SK-N-SH (cell line): ENCODE data around the gene DAB1.

ENCODE experiments used
- CHD2 ChIP-seq: fragments of 150-350 bp; IDR thresholded peaks from 2 replicates; pipeline ENCODE4 v1.6.1; 2018; ENCODE audit warnings: low read length; ENCODE audit not compliant: partially characterized antibody
- CTCF ChIP-seq: fragments of 200-600 bp; sonication (generic); IDR thresholded peaks from 2 replicates; pipeline ENCODE4 v1.6.1; 2017; ENCODE audit warnings: antibody characterized with exemption, mild to moderate bottlenecking, moderate library complexity
- FOXM1 ChIP-seq: IDR thresholded peaks from 2 replicates; pipeline ENCODE4 v1.4.0; 2012; ENCODE audit warnings: low read depth, mild to moderate bottlenecking
- GABPA ChIP-seq: IDR thresholded peaks from 2 replicates; pipeline ENCODE4 v1.4.0; 2012; ENCODE audit warnings: low read depth, mild to moderate bottlenecking
- JUND ChIP-seq: IDR thresholded peaks from 2 replicates; pipeline ENCODE4 v1.4.0; 2012
- MAX ChIP-seq: IDR thresholded peaks from 2 replicates; pipeline ENCODE4 v1.4.0; 2012; ENCODE audit warnings: low read depth
- MXI1 ChIP-seq: IDR thresholded peaks from 2 replicates; pipeline ENCODE4 v1.6.1; 2012; ENCODE audit warnings: mild to moderate bottlenecking, low read depth, low read length, improper control_type of control experiment
- NFIC ChIP-seq: IDR thresholded peaks from 2 replicates; pipeline ENCODE4 v1.4.0; 2012; ENCODE audit warnings: borderline replicate concordance
- POLR2AphosphoS5 ChIP-seq: IDR thresholded peaks from 2 replicates; pipeline ENCODE4 v1.6.1; 2012; ENCODE audit warnings: low read depth, low read length
- RFX5 ChIP-seq: IDR thresholded peaks from 2 replicates; pipeline ENCODE4 v1.6.1; 2012; ENCODE audit warnings: mild to moderate bottlenecking, improper control_type of control experiment, low read length

GRCh38 chr1:57473448-57473847 is 49.6 kb upstream of the DAB1 start:
- 0 out of 2 replicates have a peak, but pooled peaks have one; percentile 17 for TF ChIP-seq POLR2AphosphoS5
- TF ChIP-seq FOXM1, result no peak
- TF ChIP-seq NFIC, result peak; percentile 8; the same call in 1 of the 2 replicates
- TF ChIP-seq CTCF, result no peak
- TF ChIP-seq CHD2, result no peak
- TF ChIP-seq JUND, result peak; percentile 42; the same call in 1 of the 2 replicates
- no peak for TF ChIP-seq GABPA
- no peak for TF ChIP-seq MXI1
- no peak for TF ChIP-seq RFX5
- TF ChIP-seq MAX, result no peak
